ENCODE results near the gene ARSG.

ARSG gene

GRCh38 chr17:68383120-68383442, 91.8 kb downstream of the ARSG start:
- Histone ChIP-seq H3K27ac (ENCODE audit: extremely low read depth, low read depth, low read length) (no peak overlapping the region), H3K9me3 (ENCODE audit: control insufficient read depth, insufficient read depth, low read depth, low read length) (no peaks in the 10 kb centered on the region), H3K4me1 (ENCODE audit: control insufficient read depth, insufficient read depth, low read length) (peaks cover 27% of the 10 kb centered on the region), H3K4me3 (ENCODE audit: low read depth, low read length) (no peak overlapping the region), H3K36me3 (ENCODE audit: control insufficient read depth in 2 of 2, insufficient read depth in 1 of 2, low read length in 2 of 2) (no peaks in the 10 kb centered on the region)
- CTCF ChIA-PET, result interaction anchor here (0.8 to 3.2 kb wide), 3 partner anchors 16 to 92 kb away, joined by 3 to 23 read pairs (median 12); partner anchors contain the start of gene ARSG
- POLR2A ChIA-PET, result interaction anchor here (0.6 kb wide), 1 partner anchor 135 kb away, joined by 3 read pairs; the partner anchor contains the start of gene AMZ2
- TF ChIP-seq MZF1 (tag by site-specific recombination; IDR thresholded peaks at IDR 0.05; ENCODE audit: borderline replicate concordance), result peak; percentile 38; the same call in 1 of the 2 replicates
- no peak for TF ChIP-seq BCL11A (tag by site-specific recombination; IDR thresholded peaks at IDR 0.05; ENCODE audit: low read depth)
- no peak for TF ChIP-seq ZNF792 (tag by site-specific recombination; IDR thresholded peaks at IDR 0.05)

GRCh38 chr17:68383443-68384321, 92.4 kb downstream of the ARSG start:
- POLR2A ChIA-PET, result interaction anchor here (0.6 kb wide), 1 partner anchor 136 kb away, joined by 3 read pairs; the partner anchor contains the start of gene AMZ2
- no peak overlapping the region for H3K4me3 ChIP-seq (ENCODE audit: low read depth, low read length)
- no peak overlapping the region for H3K27ac ChIP-seq (ENCODE audit: extremely low read depth, low read depth, low read length)
- no peaks in the 10 kb centered on the region for H3K36me3 ChIP-seq (ENCODE audit: control insufficient read depth in 2 of 2, insufficient read depth in 1 of 2, low read length in 2 of 2)
- TF ChIP-seq ZNF580 (tag by site-specific recombination; IDR thresholded peaks at IDR 0.05) (no peak), ZNF513 (tag by site-specific recombination; IDR thresholded peaks at IDR 0.05) (0 out of 2 replicates have a peak, but pooled peaks have one; percentile 24), ZNF184 (tag by site-specific recombination; IDR thresholded peaks at IDR 0.05) (no peak), ZNF645 (tag by site-specific recombination; IDR thresholded peaks at IDR 0.05) (no peak), ZBTB6 (tag by site-specific recombination; IDR thresholded peaks at IDR 0.05) (no peak)
- H3K4me1 ChIP-seq (ENCODE audit: control insufficient read depth, insufficient read depth, low read length), result peaks cover 21% of the 10 kb centered on the region
- CTCF ChIA-PET, result interaction anchor here (0.8 to 3.2 kb wide), 3 partner anchors 15 to 92 kb away, joined by 3 to 23 read pairs (median 3); partner anchors contain the start of gene ARSG
- H3K9me3 ChIP-seq (ENCODE audit: control insufficient read depth, insufficient read depth, low read depth, low read length), result no peaks in the 10 kb centered on the region

- ChIA-PET CTCF (interaction anchor here (0.6 to 3.2 kb wide), 5 partner anchors 15 to 171 kb away, joined by 3 to 23 read pairs (median 3); no protein-coding TSS in a partner anchor), POLR2A (no interaction called here)
- no peaks in the 10 kb centered on the region for H3K36me3 ChIP-seq (ENCODE audit: control insufficient read depth in 2 of 2, insufficient read depth in 1 of 2, low read length in 2 of 2)
- H3K27ac ChIP-seq (ENCODE audit: extremely low read depth, low read depth, low read length), result no peak overlapping the region
- H3K4me1 ChIP-seq (ENCODE audit: control insufficient read depth, insufficient read depth, low read length), result peaks cover 19% of the 10 kb centered on the region
- H3K4me3 ChIP-seq (ENCODE audit: low read depth, low read length), result no peak overlapping the region
- H3K9me3 ChIP-seq (ENCODE audit: control insufficient read depth, insufficient read depth, low read depth, low read length), result no peaks in the 10 kb centered on the region
- TF ChIP-seq ZNF202 (tag by site-specific recombination; IDR thresholded peaks at IDR 0.05; ENCODE audit: borderline replicate concordance), result no peak
- TF ChIP-seq AEBP2 (tag by site-specific recombination; IDR thresholded peaks at IDR 0.05; ENCODE audit: borderline replicate concordance), result no peak
- TF ChIP-seq ZNF138 (tag by site-specific recombination; IDR thresholded peaks at IDR 0.05; ENCODE audit: borderline replicate concordance), result no peak
- TF ChIP-seq ZNF837 (tag by site-specific recombination; IDR thresholded peaks at IDR 0.05), result no peak
- no peak for TF ChIP-seq ZNF48 (tag by site-specific recombination; IDR thresholded peaks at IDR 0.05)
- TF ChIP-seq ZNF274 (IDR thresholded peaks at IDR 0.05; ENCODE audit: low read length), result no peak
- no peak for TF ChIP-seq ZNF274 (tag by site-specific recombination; IDR thresholded peaks at IDR 0.05; ENCODE audit: borderline replicate concordance)
- no peak for TF ChIP-seq ZNF792 (tag by site-specific recombination; IDR thresholded peaks at IDR 0.05)
- no peak for TF ChIP-seq YY1 (tag by site-specific recombination; IDR thresholded peaks at IDR 0.05)
- no peak for TF ChIP-seq ZNF571 (tag by site-specific recombination; IDR thresholded peaks at IDR 0.05)
- no peak for TF ChIP-seq ZBTB44 (tag by site-specific recombination; IDR thresholded peaks at IDR 0.05)
- no peak for TF ChIP-seq SCRT1 (tag by site-specific recombination; IDR thresholded peaks at IDR 0.05; ENCODE audit: borderline replicate concordance)
- TF ChIP-seq ZNF600 (tag by site-specific recombination; IDR thresholded peaks at IDR 0.05), result no peak
- no peak for TF ChIP-seq ZNF521 (tag by site-specific recombination; IDR thresholded peaks at IDR 0.05)
- no peak for TF ChIP-seq ZNF548 (tag by site-specific recombination; IDR thresholded peaks at IDR 0.05)
- TF ChIP-seq ZNF302 (tag by site-specific recombination; IDR thresholded peaks at IDR 0.05; ENCODE audit: low read depth), result no peak
Measured at GRCh38 chr17:68384471-68384870, 93.2 kb downstream of the ARSG start.
